CD4-positive, alpha-beta memory T cell (primary cell): ENCODE data around the gene PIK3R2. TPM values are rescaled to one million over a fixed set of nuclear protein-coding genes. Genes with fewer than 3 reads are reported as not detected.

Experiments
- CTCF ChIA-PET: fragments of 350-600 bp; sonication (Branson Sonifier 250); formaldehyde crosslinking; loops from one replicate; lab custom pipeline; 2021; ENCODE audit warnings: inconsistent platforms; ENCODE audit not compliant: partially characterized antibody; lab: Charles Lee
- POLR2A ChIA-PET: fragments of 350-600 bp; sonication (Branson Sonifier 250); formaldehyde crosslinking; loops from one replicate; lab custom pipeline; 2021; ENCODE audit not compliant: partially characterized antibody; lab: Charles Lee
- DNase-seq, 5 donors: peaks; one replicate each; pipeline versions ENCODE4 v3.0.0 to v3.0.0-alpha.2; 2020 to 2022; ENCODE audit warnings: mixed read lengths in 1 of 5
- H3K27ac ChIP-seq: one replicate; pipeline ENCODE4 v1.7.0; 2013; ENCODE audit warnings: low read depth, low read length
- H3K27me3 ChIP-seq: 2 replicates; pipeline ENCODE4 v1.7.0; 2013; ENCODE audit warnings: mild to moderate bottlenecking, low read length, moderate library complexity; ENCODE audit not compliant: insufficient read depth
- H3K36me3 ChIP-seq: 2 replicates; pipeline ENCODE4 v1.7.0; 2013; ENCODE audit warnings: mild to moderate bottlenecking, low read length, moderate library complexity; ENCODE audit not compliant: insufficient read depth
- H3K4me1 ChIP-seq: 2 replicates; pipeline ENCODE4 v1.7.0; 2013; ENCODE audit warnings: mild to moderate bottlenecking, low read length, moderate library complexity; ENCODE audit not compliant: insufficient read depth
- H3K4me3 ChIP-seq, 2 donors: one replicate each; pipeline ENCODE4 v1.7.0; 2013; ENCODE audit warnings: low read length in 2 of 2, mild to moderate bottlenecking in 1 of 2
- H3K9me3 ChIP-seq, 2 donors: one replicate each; pipeline ENCODE4 v1.7.0; 2013; ENCODE audit warnings: low read length in 2 of 2, control low read depth in 1 of 2; ENCODE audit not compliant: control insufficient read depth in 1 of 2
- H3K27ac Mint-ChIP-seq, 7 donors: one replicate each; pipeline ENCODE4 v1.8.0; 2020 to 2021; ENCODE audit warnings: mixed read lengths in 7 of 7, mild to moderate bottlenecking in 6 of 7, inconsistent platforms in 3 of 7, moderate library complexity in 3 of 7
- H3K27me3 Mint-ChIP-seq, 2 donors: one replicate each; pipeline ENCODE4 v1.8.0; 2020 to 2021; ENCODE audit warnings: mixed read lengths in 2 of 2
- H3K36me3 Mint-ChIP-seq, 2 donors: one replicate each; pipeline ENCODE4 v1.8.0; 2020 to 2021; ENCODE audit warnings: mixed read lengths in 2 of 2, inconsistent platforms in 1 of 2, mild to moderate bottlenecking in 1 of 2
- H3K4me1 Mint-ChIP-seq, 4 donors: one replicate each; pipeline ENCODE4 v1.8.0; 2020 to 2021; ENCODE audit warnings: mixed read lengths in 4 of 4, mild to moderate bottlenecking in 1 of 4
- H3K4me3 Mint-ChIP-seq, 8 donors: one replicate each; pipeline ENCODE4 v1.8.0; 2020 to 2021; ENCODE audit warnings: mixed read lengths in 8 of 8, mild to moderate bottlenecking in 7 of 8, moderate library complexity in 6 of 8, inconsistent platforms in 3 of 8
- H3K9me3 Mint-ChIP-seq, 8 donors: one replicate each; pipeline ENCODE4 v1.8.0; 2020 to 2021; ENCODE audit warnings: mixed read lengths in 8 of 8, mild to moderate bottlenecking in 5 of 8, inconsistent platforms in 3 of 8, moderate library complexity in 1 of 8
- intact Hi-C: fragments of 100-400 bp; cut with micrococcal nuclease; formaldehyde crosslinking; loops from one replicate; pipeline ENCODE4 v1.15.1; 2023
- polyA plus RNA-seq, 2 donors: library from polyadenylated mRNA; unstranded; fragments of 300-500 nt; fragmentation: Illumina TruSeq; gene quantifications; one replicate each; pipeline ENCODE4 v1.2.3, GENCODE V29; 2021
- total RNA-seq, 2 experiments: library from RNA; stranded (reverse); gene quantifications; one replicate each; pipeline ENCODE4 v1.2.3, GENCODE V29; 2021

PIK3R2 gene
- total and polyA plus RNA-seq, 4 experiments from 2014 or later, result 1.5 to 23.0 (median 12.4) TPM

- Mint-ChIP-seq H3K9me3 (peaks cover 0 to 7% (median 0%) of the 10 kb centered on the region in 8 donors), H3K4me3 (no peak overlapping the region), H3K27ac (peak overlapping the region in 1 of 7 donors; percentile 32), H3K36me3 (peaks cover 0 to 9% of the 10 kb centered on the region in 2 donors), H3K27me3 (no peaks in the 10 kb centered on the region), H3K4me1 (peaks cover 11 to 26% (median 20%) of the 10 kb centered on the region in 4 donors)
- intact Hi-C loops, result no loop called here
- ChIA-PET POLR2A (interaction anchor here (5.3 kb wide), 1 partner anchor 90 kb away, joined by 71 read pairs; the partner anchor contains the start of gene JUND), CTCF (interaction anchor here (7.0 kb wide), 1 partner anchor 62 kb away, joined by 79 read pairs; a partner anchor contains a TSS)
- DNase-seq, result no peak
- no peaks in the 10 kb centered on the region for H3K27me3 ChIP-seq
- no peaks in the 10 kb centered on the region for H3K36me3 ChIP-seq
- H3K4me1 ChIP-seq, result peaks cover 22% of the 10 kb centered on the region
- H3K9me3 ChIP-seq, result no peaks in the 10 kb centered on the region
- no peak overlapping the region for H3K4me3 ChIP-seq
- H3K27ac ChIP-seq, result no peak overlapping the region
These were observed 37.3 kb downstream of the PIK3R2 start for GRCh38 chr19:18190278-18190677.

- H3K9me3 ChIP-seq, result no peaks in the 10 kb centered on the region
- H3K9me3 Mint-ChIP-seq, result peaks cover 0 to 7% (median 0%) of the 10 kb centered on the region in 8 donors
- H3K36me3 Mint-ChIP-seq, result peaks cover 0 to 9% of the 10 kb centered on the region in 2 donors
- POLR2A ChIA-PET, result interaction anchor here (0.7 to 5.3 kb wide), 20 partner anchors 12 to 379 kb away, joined by 3 to 78 read pairs (median 6); partner anchors contain the start of genes IFI30, IL12RB1, JUND and LSM4
- no peak for DNase-seq
- H3K36me3 ChIP-seq, result no peaks in the 10 kb centered on the region
- peak overlapping the region; percentile 73 for H3K27ac ChIP-seq
- H3K4me3 ChIP-seq, result no peak overlapping the region
- intact Hi-C loops, result loop anchor here (1.0 to 2.0 kb wide), 5 partner anchors 19 to 137 kb away; partner anchors contain the start of genes IFI30 and LSM4
- peaks cover 11 to 26% (median 20%) of the 10 kb centered on the region in 4 donors for H3K4me1 Mint-ChIP-seq
- no peaks in the 10 kb centered on the region for H3K27me3 ChIP-seq
- no peaks in the 10 kb centered on the region for H3K27me3 Mint-ChIP-seq
- CTCF ChIA-PET, result interaction anchor here (0.7 to 7.0 kb wide), 25 partner anchors 8 to 254 kb away, joined by 3 to 79 read pairs (median 4); partner anchors contain the start of gene RAB3A
- peak overlapping the region; percentile 87 to 96 (median 92) for H3K4me3 Mint-ChIP-seq
- peaks cover 22% of the 10 kb centered on the region for H3K4me1 ChIP-seq
- H3K27ac Mint-ChIP-seq, result peak overlapping the region; percentile 89 to 98 (median 96)
These were observed 38.7 kb downstream of the PIK3R2 start for GRCh38 chr19:18191640-18192062.

GRCh38 chr19:18192673-18193387 is 39.9 kb downstream of the PIK3R2 start, which contains the start of gene MPV17L2:
Gene MPV17L2, plus strand, starts transcription at chr19:18193218. Its CDS starts 64 bp downstream, at chr19:18193282.
- Histone ChIP-seq H3K36me3 (no peaks in the 10 kb centered on the region), H3K4me3 (peak within 1 kb of the TSS; percentile 63 to 83), H3K27me3 (no peaks in the 10 kb centered on the region), H3K27ac (peak within 1 kb of the TSS; percentile 73), H3K9me3 (no peaks in the 10 kb centered on the region), H3K4me1 (peaks cover 22% of the 10 kb centered on the region)
- ChIA-PET POLR2A (interaction anchor here (0.6 to 5.3 kb wide), 27 partner anchors 11 to 378 kb away, joined by 3 to 78 read pairs (median 6); partner anchors contain the start of genes CCDC124, IFI30, IL12RB1 and JUND), CTCF (interaction anchor here (0.7 to 7.0 kb wide), 18 partner anchors 9 to 255 kb away, joined by 3 to 79 read pairs (median 5); partner anchors contain the start of gene RAB3A)
- Mint-ChIP-seq H3K4me1 (peaks cover 11 to 26% (median 20%) of the 10 kb centered on the region in 4 donors), H3K27me3 (no peaks in the 10 kb centered on the region), H3K4me3 (peak within 1 kb of the TSS; percentile 87 to 96 (median 92)), H3K27ac (peak within 1 kb of the TSS; percentile 89 to 98 (median 96)), H3K36me3 (peaks cover under 1 to 9% of the 10 kb centered on the region in 2 donors), H3K9me3 (peaks cover 0 to 7% (median 0%) of the 10 kb centered on the region in 8 donors)
- intact Hi-C loops, result loop anchor here (1.0 to 2.0 kb wide), 6 partner anchors 11 to 135 kb away; partner anchors contain the start of genes IFI30, LSM4 and RAB3A
- DNase-seq, result peak; percentile 98 to 100 (median 99)

GRCh38 chr19:18193388-18194180 is 40.6 kb downstream of the PIK3R2 start:
- intact Hi-C loops, result loop anchor here (1.0 to 2.0 kb wide), 2 partner anchors 11 to 21 kb away; partner anchors contain the start of genes IFI30 and RAB3A
- H3K27me3 ChIP-seq, result no peaks in the 10 kb centered on the region
- Mint-ChIP-seq H3K4me1 (peaks cover 11 to 32% (median 22%) of the 10 kb centered on the region in 4 donors), H3K27ac (peak overlapping the region; percentile 89 to 98 (median 96)), H3K9me3 (peaks cover 0 to 7% (median 0%) of the 10 kb centered on the region in 8 donors), H3K36me3 (peaks cover 8 to 17% of the 10 kb centered on the region in 2 donors), H3K4me3 (peak overlapping the region; percentile 87 to 96 (median 92)), H3K27me3 (no peaks in the 10 kb centered on the region)
- H3K4me1 ChIP-seq, result peaks cover 22% of the 10 kb centered on the region
- ChIA-PET POLR2A (interaction anchor here (0.7 to 5.3 kb wide), 18 partner anchors 10 to 261 kb away, joined by 3 to 78 read pairs (median 7); partner anchors contain the start of genes CCDC124, IFI30, IL12RB1 and JUND), CTCF (interaction anchor here (1.7 to 7.0 kb wide), 6 partner anchors 12 to 220 kb away, joined by 6 to 79 read pairs (median 8); partner anchors contain the start of gene RAB3A)
- H3K36me3 ChIP-seq, result no peaks in the 10 kb centered on the region
- H3K9me3 ChIP-seq, result no peaks in the 10 kb centered on the region
- peak overlapping the region; percentile 64 for H3K27ac ChIP-seq
- DNase-seq, result peak in 1 of 5 donors; percentile 41
- peak overlapping the region; percentile 63 to 83 for H3K4me3 ChIP-seq

- H3K4me1 ChIP-seq, result peaks cover 22% of the 10 kb centered on the region
- DNase-seq, result no peak
- Mint-ChIP-seq H3K27ac (peak overlapping the region; percentile 53 to 96 (median 79)), H3K4me3 (peak overlapping the region; percentile 87 to 96 (median 92)), H3K36me3 (peaks cover 9 to 19% of the 10 kb centered on the region in 2 donors), H3K4me1 (peaks cover 11 to 34% (median 22%) of the 10 kb centered on the region in 4 donors), H3K27me3 (no peaks in the 10 kb centered on the region), H3K9me3 (peaks cover 0 to 7% (median 0%) of the 10 kb centered on the region in 8 donors)
- ChIA-PET CTCF (interaction anchor here (1.2 to 7.0 kb wide), 2 partner anchors 58 to 85 kb away, joined by 3 to 79 read pairs; a partner anchor contains a TSS), POLR2A (interaction anchor here (0.9 to 5.3 kb wide), 5 partner anchors 10 to 149 kb away, joined by 3 to 78 read pairs (median 8); partner anchors contain the start of genes JUND and RAB3A)
- no peaks in the 10 kb centered on the region for H3K36me3 ChIP-seq
- no peak overlapping the region for H3K27ac ChIP-seq
- H3K9me3 ChIP-seq, result no peaks in the 10 kb centered on the region
- H3K27me3 ChIP-seq, result no peaks in the 10 kb centered on the region
- H3K4me3 ChIP-seq, result peak overlapping the region; percentile 63 to 83
- intact Hi-C loops, result no loop called here
These were observed 41.2 kb downstream of the PIK3R2 start for GRCh38 chr19:18194181-18194530.
